Activated CD4-positive, alpha-beta T cell treated with anti-CD3 and anti-CD28 coated beads, Interleukin-10, Interleukin-2, amounts not matched to agents 100 ng/mL and 50 ng/mL, durations not matched to agents 16 hours and 8 hours (primary cell): Measurements from ENCODE around the gene ADPRS.

ENCODE experiments used
- DNase-seq: peaks from one replicate; pipeline ENCODE4 v3.0.0-alpha.2; 2020

Gene ADPRS, protein sequence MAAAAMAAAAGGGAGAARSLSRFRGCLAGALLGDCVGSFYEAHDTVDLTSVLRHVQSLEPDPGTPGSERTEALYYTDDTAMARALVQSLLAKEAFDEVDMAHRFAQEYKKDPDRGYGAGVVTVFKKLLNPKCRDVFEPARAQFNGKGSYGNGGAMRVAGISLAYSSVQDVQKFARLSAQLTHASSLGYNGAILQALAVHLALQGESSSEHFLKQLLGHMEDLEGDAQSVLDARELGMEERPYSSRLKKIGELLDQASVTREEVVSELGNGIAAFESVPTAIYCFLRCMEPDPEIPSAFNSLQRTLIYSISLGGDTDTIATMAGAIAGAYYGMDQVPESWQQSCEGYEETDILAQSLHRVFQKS

DNA sequence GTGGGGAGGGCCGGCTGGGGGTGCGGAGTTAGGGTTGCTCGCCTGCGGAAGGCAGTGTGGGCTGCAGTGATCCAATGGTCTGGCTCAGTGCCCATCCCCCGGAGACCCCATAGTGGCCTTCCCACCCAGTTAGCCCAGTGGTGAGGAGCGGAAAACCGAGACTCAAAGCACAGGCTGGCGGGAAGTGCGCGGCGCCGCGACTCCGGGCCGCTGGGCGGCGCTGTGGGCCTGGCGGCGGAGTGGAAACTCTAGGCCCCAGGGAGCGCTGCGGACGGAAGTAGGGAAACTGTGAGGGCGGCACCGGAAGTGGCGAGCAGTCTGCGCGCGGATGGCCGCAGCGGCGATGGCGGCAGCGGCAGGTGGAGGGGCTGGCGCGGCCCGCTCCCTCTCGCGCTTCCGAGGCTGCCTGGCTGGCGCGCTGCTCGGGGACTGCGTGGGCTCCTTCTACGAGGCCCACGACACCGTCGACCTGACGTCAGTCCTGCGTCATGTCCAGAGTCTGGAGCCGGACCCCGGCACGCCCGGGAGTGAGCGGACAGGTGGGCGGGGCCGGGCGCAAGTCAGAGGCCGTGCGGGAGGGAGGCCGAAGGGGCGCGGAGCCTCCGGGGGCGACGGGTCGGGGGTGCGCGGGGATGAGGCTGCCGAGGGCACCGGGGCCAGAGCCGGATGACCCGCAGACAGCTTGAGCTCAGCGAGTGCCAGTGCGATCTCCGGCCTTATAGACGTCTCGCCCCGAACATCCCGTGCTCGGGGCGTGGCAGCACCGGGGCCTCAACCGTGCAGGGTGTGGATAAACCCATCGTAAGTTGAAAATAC, at the start of gene ADPRS:
TSS of gene ADPRS (plus strand) at position 316 of the 816 bp plus-strand sequence. CDS start at position 329, 13 bp downstream.
- DNase-seq = peak; percentile 93

DNA sequence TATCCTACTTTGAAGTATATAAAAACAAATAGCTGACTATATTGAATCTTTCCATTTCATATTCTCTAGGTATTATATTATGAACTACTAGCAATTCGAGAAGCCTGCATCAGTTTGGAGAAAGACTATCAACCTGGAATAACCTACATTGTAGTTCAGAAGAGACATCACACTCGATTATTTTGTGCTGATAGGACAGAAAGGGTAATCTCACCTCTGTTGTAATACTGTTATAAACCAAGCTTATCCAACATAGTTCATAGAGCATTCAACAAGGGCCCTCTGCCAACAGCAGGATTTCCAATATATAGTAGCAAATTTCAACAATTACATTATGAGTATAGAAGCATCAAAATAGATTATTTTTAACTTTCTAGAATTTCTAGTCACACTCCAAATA, 48.5 kb upstream of the ADPRS start:
- no peak for DNase-seq

DNA sequence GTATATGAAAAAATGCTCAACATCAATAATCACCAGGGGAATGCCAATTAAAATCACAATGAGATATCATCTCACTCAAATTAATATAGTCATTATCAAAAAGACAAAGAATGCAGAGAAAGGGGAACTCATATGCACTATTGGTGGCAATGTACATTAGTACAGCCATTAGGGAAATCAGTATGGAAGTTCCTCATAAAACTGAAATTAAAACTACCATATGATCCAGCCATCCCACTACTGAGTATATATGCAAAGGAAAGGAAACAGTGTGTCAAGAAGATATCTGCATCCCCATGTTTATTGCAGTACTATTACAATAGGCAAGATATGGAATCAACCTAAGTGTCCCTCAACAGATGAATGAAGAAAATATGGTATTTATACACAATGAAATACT, 36.9 kb upstream of the ADPRS start:
- DNase-seq = no peak

DNA sequence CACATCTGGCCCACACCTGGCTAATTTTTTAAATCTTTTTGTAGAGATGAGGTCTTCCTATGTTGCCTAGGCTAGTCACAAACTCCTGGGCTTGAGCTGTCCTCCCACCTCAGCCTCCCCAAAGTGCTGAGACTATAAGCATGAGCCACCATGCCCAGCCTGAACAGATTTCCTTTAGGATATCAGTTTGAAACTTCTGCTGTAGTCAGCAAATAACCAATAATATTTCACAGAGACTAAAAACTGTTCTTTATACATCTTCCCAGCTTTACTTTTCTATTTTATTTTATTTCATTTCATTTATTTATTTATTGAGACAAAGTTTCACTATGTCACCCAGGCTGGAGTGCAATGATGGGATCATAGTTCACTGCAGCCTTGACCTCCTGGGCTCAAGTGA, 34.7 kb upstream of the ADPRS start:
- no peak for DNase-seq

DNA sequence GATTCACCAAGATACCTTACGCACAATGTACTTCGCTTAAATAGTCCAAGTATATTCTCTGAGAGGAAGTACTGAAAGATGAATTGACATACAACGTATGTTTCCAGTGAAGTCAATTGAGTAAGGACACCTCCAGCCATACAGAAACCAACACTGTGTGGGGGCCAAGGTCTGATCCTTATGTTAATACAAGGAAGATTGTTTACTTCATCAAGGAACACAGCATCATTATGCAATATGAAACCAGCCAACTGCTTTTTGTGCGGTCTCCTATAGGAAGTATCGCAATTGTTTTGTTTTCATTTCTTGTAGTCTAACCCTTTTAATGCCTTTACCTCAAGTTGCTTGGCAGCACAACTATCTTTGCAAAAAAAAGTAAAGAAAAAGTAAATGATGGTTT, 33.0 kb upstream of the ADPRS start:
- no peak for DNase-seq

DNA sequence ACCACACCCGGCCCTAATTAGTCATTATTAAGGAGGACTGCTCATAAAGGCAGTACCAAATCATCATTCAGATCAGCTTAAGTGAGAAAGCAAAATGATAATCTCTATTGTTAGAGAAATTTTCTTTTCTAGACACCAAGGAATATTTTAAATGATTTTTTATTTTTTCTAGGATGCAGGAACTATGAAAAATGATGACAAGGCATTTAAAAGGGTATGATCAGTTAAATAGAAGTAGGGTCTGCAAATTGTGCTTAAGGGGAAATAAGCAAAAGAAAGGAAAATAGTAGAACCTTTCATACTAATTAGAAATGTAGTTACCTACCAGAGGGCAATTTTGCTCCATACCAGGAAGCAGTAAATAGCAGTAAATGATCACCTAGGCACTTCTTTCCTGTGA, 26.4 kb upstream of the ADPRS start:
- no peak for DNase-seq

DNA sequence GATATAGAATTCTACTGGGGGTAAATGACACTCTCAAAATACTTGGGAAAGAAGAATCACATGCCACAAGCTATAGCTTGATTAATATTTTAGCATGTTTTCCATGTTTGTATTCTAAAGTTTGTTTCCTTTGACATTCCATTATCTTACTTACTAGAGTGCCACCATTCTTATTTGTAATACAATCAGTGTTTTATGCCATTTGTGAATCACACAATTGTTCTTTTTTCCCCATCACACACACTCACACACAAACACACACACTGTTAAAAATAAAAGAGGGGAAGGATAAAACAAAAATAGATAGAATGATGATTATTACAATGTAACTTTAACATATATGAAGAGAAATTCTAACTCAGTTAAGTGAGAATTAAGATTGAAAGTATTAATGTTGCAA, 20.8 kb upstream of the ADPRS start:
- DNase-seq = no peak

DNA sequence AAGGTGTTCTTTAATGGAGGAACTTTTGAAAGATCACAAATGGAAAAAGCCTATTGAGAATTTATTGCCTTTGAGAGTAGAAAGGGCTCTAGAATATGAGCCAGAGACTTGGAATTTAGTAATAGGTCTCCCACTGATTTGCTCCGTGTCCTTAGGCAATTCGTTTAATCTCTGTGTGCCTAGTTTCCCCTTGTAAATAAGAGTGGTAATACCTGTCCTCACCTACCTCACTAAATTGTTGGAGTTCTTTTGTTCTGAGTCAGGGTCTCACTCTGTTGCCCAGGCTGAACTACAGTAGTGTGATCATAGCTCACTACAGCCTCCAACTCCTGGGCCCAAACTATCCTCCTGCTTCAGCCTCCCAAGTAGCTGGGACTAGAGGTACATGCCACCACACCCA, 19.8 kb upstream of the ADPRS start:
- DNase-seq = no peak

DNA sequence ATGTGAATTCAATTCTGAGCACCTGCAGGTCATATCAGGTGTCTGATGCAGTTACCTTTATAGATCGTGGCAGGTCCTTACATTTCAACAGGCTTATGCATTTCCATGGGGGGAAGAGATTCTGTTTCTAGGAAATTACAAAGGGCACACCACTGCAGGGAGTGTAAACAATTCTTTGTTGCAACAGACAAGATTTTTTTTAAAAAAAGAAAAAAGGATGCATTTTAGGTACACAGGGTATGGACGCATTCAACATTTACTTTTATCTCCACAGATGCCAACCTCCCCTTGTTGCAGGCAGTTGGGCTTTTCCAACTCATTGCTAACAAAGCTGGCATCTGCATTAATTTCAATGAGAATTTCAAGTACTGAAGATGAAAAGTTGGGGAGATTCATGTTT, 18.3 kb upstream of the ADPRS start:
- no peak for DNase-seq

DNA sequence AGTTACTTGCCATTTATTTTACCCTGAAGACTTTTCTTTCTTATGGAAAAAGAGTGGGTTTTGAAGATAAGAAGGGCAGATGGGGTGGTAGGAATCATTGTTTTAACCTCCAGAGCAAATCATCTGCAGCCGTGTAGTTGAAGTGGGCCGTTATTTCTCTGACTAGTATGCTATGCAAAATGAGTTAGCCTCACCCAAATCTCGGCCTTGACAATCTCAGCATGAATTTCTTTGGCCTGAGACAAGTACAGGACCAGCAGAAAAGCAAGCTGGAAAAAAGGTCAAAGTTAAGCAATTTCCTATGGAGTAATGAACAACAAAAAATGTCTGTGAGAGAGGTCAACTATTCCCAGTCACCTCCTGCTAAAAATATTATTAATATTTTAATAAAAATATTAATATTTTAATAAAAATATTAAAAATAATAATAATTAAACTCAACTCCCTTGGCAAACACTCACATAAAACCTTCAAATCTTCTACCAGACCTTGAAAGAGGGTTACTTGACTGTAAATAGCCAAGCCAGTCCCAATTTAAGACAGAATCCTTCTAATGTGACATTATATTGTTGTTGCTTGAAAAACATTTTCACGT, 11.6 kb upstream of the ADPRS start:
- DNase-seq = no peak

DNA sequence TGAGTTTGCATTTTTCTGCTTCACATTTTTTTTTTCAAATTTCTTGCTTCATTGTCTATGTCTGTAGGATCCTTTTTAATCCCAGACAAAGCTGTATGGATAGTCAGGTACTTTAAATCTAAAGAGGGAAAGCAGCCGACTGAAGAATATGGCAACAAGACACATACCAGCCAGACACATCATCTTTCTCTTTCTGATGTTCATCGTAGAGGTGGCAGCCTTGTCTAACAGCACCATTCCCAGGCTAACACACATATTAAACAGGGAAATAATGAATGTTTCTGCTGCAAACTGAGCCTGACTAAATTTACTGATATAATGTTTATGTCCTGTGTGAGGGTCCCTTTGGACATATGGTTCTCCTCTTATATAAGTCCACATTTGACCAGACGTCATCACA, 8.5 kb upstream of the ADPRS start:
- no peak for DNase-seq

DNA sequence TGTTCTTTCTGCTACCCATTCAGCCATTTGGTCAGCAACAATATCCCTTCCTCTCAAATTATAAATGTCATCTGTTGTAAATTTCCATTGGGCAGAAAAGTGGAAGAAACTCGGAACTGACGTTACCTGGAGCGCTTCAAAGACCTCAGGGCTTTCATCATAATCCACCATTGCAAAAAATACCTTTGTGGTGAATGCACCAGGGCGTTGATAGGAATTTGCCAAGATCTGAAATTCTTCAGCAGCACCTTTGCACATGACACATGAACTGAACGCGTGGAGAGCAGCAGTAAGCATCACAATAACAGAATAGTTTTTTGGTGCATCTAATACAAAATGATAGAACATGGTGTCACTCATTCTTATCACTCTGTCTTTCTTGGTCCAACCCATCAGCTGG, 7.9 kb upstream of the ADPRS start:
- DNase-seq = no peak

DNA sequence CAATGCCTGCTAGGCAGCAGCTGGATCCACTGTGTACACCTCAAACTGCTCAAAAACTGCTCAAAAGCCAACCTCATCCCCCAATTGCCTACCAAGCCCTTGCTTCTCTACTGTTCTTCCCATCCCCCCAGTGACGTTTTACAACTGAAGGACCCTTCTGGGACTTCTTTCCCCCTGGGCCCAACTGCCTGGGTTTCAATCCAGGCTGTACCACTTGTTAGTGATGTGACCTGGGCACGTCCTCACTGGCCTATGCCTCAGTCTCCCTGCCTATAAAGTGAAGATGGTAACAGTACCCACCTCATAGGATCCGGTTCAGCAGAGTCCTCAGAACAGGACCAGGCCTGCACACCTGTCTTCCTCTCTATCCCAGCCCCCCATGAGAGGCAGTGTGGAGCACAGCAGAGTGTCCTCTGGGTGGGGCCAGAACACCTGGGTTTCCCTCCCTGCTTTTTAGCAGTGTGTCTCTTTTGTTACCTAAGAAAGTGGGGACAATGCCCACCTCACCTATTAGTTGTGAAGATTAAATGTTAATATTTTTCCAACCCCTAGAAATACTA, 6.7 kb upstream of the ADPRS start:
- DNase-seq = no peak

DNA sequence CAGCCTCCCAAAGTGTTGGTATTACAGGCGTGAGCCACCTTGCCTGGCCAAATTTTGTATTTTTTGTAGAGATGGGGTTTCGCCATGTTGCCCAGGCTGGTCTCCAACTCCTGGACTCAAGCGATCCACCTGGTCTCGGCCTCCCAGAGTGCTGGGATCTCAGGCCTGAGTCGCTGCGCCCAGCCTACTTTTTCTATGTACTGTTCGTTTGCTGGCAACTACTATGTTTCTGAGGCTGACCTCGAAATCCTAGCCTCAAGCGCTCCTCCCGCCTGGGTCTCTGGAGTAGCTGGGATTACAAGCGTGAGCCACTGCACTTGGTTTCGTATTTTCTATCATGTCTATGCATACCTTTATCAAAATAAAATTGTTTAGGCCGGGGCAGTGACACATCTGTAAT, 5.5 kb upstream of the ADPRS start:
- no peak for DNase-seq

DNA sequence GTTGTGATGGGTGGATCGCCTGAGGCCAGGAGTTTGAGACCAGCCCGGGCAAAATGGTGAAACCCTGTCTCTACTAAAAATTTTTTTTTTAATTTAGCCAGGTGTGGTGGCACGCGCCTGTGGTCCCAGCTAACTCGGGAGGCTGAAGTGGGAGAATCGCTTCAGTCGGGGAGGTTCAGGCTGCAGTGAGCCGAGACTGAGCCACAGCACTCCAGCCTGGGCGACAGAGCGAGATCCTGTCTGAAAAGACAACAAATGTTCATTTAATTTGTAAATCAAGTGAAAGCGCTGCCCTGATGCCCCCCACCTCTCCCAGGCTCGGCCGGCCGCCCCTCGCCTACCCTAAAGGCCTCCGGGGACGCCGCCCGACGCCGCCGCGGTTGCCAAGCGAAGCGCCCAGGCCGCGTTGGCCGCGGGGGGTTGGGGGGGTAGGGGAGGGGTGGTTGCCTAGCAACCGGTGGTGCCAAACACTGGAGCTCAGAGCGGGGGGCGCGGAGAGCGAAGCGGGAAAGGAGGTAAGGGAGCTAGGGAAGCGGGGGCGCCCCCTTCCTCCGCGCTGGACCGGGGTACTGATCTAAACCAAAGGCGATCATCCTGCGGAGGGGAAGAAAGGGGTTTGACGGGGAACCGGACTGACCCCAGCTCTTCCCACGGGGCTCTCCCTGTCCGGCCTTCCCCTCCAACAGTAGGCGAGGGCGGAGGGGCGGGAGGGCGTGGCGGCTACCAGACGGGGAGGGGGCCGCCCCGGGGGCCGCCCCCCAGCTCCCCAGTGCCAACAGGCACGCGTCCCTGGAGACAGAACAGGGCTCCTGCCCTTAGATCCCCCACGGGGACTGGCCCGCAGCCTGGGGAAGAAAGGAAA, 4.8 kb upstream of the ADPRS start, which contains the start of gene TEKT2:
TSS of gene TEKT2 (plus strand) at position 460 of the 862 bp plus-strand sequence. CDS start 828 bp downstream, outside the sequence.
- no peak for DNase-seq

DNA sequence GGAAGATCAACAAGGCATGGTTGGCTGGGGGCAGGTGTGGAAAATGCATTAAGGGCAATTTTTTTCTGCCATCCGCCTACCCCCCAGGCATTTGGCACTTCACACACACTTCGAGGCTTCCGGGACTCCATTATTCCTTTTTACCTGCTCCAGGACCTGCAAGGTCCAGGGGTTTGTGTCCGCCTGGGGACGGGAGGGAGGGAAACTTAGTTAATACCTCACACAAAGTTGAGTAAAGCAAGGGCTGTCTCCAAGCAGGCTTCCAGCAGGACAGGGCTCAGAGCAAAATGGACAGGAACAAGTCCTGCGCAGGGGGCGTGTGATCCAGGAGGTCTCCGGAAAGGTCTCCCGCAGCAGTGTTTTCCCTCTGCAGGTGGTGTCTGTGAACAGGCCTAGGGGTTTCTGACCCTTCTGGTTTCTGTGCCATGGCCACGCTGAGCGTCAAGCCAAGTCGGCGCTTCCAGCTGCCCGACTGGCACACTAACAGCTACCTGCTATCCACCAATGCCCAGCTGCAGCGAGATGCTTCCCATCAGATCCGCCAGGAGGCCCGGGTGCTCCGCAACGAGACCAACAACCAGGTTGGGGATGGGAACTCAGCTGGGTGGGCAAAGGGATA, 4.1 kb upstream of the ADPRS start:
- no peak for DNase-seq

DNA sequence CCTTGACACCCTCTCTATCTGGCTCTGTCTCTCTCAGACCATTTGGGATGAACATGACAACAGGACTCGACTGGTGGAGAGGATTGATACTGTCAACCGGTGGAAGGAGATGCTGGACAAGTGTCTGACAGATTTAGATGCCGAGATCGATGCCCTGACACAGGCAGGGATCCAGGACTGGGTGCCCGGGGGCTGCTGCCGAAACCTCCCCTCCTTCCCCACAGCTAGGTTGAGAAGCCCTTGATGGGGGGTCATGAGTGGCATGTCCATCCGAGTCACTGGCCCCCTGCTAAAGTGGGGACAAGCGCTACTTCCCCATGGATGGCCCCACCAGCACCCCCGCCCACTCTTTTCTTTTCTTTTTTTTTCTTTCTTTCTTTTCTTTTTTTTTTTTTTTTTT, 3.6 kb upstream of the ADPRS start:
- DNase-seq = no peak

DNA sequence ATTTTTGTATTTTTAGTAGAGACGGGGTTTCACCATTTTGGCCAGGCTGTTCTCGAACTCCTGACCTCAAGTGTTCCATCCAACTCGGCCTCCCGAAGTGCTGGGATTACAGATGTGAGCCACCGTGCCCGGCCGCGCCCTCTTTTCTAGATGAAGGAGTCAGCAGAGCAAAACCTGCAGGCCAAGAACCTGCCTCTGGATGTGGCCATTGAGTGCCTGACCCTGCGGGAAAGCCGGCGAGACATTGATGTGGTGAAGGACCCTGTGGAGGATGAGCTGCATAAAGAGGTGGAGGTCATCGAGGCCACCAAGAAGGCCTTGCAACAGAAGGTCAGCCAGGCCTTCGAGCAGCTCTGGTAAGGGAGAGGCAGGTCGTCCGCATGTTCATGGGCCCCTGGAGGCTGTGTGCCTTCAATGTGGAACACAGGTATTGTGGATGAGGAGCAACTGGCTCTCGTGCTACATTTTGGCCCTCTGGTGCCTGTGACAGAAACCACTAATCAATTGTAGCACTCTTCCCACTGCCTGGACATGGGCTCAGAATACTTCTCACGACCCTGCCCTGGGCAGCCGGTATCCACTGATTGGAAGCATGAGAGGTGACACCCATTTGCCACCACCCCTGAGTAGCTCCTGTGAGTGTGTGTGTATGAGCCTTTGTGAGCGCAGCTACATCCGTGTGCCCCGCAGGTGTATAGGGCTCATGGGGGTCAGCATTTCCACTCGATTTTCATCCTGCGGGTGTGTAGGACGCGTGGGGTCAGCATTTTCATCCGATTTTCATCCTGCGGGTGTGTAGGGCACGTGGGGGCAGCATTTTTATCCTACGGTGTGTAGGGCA, 2.8 kb upstream of the ADPRS start:
- DNase-seq = no peak

DNA sequence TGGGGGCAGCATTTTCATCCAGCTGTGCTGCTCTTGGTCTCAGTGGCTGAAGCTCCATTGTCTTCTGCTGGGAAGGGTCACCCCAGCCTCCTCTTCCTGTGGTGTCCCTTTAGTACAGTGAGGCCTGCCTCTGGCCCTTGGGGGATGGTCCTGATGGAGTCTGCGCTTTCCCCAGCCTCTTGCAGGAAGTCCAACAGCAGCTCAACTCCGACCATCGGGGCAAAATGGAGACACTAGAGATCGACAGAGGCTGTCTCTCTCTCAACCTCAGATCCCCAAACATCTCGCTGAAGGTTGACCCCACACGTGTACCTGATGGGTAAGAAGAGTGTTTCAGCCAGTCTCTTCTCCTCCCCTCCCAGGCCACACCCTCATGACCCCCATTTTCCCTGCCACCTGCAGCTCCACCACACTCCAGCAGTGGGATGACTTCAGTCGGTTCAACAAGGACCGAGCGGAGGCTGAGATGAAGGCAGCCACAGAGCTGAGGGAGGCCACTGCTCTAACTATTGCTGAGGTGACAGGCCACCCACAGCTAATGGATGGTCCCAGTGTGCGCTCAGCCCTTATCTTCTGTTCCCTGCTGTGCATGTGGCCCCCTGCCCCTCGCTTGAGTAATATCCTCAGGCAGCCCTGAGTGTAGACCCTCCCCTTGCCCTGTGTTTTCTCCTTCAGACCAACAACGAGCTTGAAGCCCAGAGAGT, 2.0 kb upstream of the ADPRS start:
- no peak for DNase-seq
